ENCODE data around the gene AKR1D1.
A peak's percentile ranks its signal among the peaks of the same experiment; 100 is the strongest.

The AKR1D1 gene

DNA sequence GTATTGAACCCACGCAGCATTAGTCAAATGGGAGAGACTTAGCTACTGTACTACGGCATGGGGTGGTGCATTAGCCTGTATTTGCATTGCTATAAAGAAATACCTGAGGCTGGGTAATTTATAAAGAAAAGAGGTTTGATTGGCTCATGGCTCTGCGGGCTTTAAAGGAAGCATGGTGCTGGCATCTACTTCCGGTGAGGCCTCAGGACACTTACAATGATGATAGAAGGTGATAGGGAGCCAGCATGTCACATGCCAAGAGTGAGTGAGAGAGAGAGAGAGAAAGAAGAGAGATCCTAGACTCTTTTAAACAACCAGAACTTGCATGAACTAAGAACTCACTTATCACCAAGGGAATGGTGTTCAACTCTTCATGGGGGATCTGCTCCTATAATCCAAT is 47.1 kb upstream of the AKR1D1 start:
- POLR2A ChIA-PET: no interaction called here
- CTCF ChIA-PET: interaction anchor here (0.6 to 1.0 kb wide), 2 partner anchors 14 to 26 kb away, joined by 5 to 6 read pairs; no protein-coding TSS in a partner anchor
- Histone ChIP-seq H3K27ac (ENCODE audit: extremely low read depth, low read depth, low read length) (no peak overlapping the region), H3K4me1 (ENCODE audit: control insufficient read depth, insufficient read depth, low read length) (no peaks in the 10 kb centered on the region), H3K36me3 (ENCODE audit: control insufficient read depth in 2 of 2, insufficient read depth in 1 of 2, low read length in 2 of 2) (no peaks in the 10 kb centered on the region), H3K9me3 (ENCODE audit: control insufficient read depth, insufficient read depth, low read depth, low read length) (no peaks in the 10 kb centered on the region), H3K4me3 (ENCODE audit: low read depth, low read length) (no peak overlapping the region)
- TF ChIP-seq, protein P1, sequence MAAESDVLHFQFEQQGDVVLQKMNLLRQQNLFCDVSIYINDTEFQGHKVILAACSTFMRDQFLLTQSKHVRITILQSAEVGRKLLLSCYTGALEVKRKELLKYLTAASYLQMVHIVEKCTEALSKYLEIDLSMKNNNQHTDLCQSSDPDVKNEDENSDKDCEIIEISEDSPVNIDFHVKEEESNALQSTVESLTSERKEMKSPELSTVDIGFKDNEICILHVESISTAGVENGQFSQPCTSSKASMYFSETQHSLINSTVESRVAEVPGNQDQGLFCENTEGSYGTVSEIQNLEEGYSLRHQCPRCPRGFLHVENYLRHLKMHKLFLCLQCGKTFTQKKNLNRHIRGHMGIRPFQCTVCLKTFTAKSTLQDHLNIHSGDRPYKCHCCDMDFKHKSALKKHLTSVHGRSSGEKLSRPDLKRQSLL (tag by site-specific recombination; IDR thresholded peaks at IDR 0.05): no peak
- TF ChIP-seq, protein P2, sequence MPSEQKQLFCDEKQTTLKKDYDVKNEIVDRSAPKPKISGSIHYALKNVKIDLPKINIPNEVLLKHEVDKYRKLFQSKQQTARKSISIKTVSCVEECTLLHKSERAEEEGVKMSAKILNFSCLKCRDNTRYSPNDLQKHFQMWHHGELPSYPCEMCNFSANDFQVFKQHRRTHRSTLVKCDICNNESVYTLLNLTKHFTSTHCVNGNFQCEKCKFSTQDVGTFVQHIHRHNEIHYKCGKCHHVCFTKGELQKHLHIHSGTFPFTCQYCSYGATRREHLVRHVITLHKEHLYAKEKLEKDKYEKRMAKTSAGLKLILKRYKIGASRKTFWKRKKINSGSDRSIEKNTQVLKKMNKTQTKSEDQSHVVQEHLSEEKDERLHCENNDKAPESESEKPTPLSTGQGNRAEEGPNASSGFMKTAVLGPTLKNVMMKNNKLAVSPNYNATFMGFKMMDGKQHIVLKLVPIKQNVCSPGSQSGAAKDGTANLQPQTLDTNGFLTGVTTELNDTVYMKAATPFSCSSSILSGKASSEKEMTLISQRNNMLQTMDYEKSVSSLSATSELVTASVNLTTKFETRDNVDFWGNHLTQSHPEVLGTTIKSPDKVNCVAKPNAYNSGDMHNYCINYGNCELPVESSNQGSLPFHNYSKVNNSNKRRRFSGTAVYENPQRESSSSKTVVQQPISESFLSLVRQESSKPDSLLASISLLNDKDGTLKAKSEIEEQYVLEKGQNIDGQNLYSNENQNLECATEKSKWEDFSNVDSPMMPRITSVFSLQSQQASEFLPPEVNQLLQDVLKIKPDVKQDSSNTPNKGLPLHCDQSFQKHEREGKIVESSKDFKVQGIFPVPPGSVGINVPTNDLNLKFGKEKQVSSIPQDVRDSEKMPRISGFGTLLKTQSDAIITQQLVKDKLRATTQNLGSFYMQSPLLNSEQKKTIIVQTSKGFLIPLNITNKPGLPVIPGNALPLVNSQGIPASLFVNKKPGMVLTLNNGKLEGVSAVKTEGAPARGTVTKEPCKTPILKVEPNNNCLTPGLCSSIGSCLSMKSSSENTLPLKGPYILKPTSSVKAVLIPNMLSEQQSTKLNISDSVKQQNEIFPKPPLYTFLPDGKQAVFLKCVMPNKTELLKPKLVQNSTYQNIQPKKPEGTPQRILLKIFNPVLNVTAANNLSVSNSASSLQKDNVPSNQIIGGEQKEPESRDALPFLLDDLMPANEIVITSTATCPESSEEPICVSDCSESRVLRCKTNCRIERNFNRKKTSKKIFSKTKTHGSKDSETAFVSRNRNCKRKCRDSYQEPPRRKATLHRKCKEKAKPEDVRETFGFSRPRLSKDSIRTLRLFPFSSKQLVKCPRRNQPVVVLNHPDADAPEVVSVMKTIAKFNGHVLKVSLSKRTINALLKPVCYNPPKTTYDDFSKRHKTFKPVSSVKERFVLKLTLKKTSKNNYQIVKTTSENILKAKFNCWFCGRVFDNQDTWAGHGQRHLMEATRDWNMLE (tag by site-specific recombination; conservative IDR thresholded peaks at IDR 0.05; ENCODE audit: low read depth): no peak
- TF ChIP-seq ZNF292 (tag by site-specific recombination; IDR thresholded peaks at IDR 0.05; ENCODE audit: borderline replicate concordance, low read depth) (no peak), EGR2 (tag by site-specific recombination; IDR thresholded peaks at IDR 0.05; ENCODE audit: low read depth) (no peak), ZNF311 (tag by site-specific recombination; IDR thresholded peaks at IDR 0.05; ENCODE audit: borderline replicate concordance) (no peak), ZNF558 (tag by site-specific recombination; IDR thresholded peaks at IDR 0.05) (no peak), MZF1 (tag by site-specific recombination; IDR thresholded peaks at IDR 0.05; ENCODE audit: borderline replicate concordance) (no peak), ZNF114 (tag by site-specific recombination; IDR thresholded peaks at IDR 0.05) (no peak)

DNA sequence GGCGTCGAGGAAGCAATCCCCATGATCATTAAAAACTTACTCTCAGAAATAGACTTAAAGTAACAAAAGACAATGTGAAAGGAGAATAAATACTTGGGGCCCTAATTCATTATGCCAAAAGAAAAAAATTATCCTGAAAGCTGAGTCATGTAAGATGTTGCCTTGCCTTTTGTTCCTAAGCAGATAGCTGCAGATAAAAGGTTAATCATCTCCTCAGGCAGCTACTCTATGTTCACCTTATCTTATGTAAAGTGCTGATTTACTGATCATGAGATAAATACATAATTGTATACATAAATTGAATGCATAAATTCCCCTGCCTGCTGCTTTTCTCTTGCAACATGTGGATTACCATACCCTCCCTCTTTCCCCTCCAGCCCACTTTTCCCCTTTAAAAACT is 46.3 kb upstream of the AKR1D1 start:
- Histone ChIP-seq H3K36me3 (ENCODE audit: control insufficient read depth in 2 of 2, insufficient read depth in 1 of 2, low read length in 2 of 2) (no peaks in the 10 kb centered on the region), H3K27ac (ENCODE audit: extremely low read depth, low read depth, low read length) (no peak overlapping the region), H3K4me3 (ENCODE audit: low read depth, low read length) (no peak overlapping the region), H3K4me1 (ENCODE audit: control insufficient read depth, insufficient read depth, low read length) (no peaks in the 10 kb centered on the region), H3K9me3 (ENCODE audit: control insufficient read depth, insufficient read depth, low read depth, low read length) (no peaks in the 10 kb centered on the region)
- POLR2A ChIA-PET: no interaction called here
- TF ChIP-seq TCF7L2 (IDR thresholded peaks at IDR 0.05; ENCODE audit: borderline replicate concordance, low read depth, low read length): 0 out of 2 replicates have a peak, but pooled peaks have one; percentile 29
- TF ChIP-seq, protein P3, sequence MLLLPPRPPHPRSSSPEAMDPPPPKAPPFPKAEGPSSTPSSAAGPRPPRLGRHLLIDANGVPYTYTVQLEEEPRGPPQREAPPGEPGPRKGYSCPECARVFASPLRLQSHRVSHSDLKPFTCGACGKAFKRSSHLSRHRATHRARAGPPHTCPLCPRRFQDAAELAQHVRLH (tag by site-specific recombination; IDR thresholded peaks at IDR 0.05): no peak
- TF ChIP-seq ZNF521 (tag by site-specific recombination; IDR thresholded peaks at IDR 0.05): no peak
- TF ChIP-seq RBAK (tag by site-specific recombination; IDR thresholded peaks at IDR 0.05): no peak
- no peak for TF ChIP-seq ZNF792 (tag by site-specific recombination; IDR thresholded peaks at IDR 0.05)
- TF ChIP-seq, protein P4, sequence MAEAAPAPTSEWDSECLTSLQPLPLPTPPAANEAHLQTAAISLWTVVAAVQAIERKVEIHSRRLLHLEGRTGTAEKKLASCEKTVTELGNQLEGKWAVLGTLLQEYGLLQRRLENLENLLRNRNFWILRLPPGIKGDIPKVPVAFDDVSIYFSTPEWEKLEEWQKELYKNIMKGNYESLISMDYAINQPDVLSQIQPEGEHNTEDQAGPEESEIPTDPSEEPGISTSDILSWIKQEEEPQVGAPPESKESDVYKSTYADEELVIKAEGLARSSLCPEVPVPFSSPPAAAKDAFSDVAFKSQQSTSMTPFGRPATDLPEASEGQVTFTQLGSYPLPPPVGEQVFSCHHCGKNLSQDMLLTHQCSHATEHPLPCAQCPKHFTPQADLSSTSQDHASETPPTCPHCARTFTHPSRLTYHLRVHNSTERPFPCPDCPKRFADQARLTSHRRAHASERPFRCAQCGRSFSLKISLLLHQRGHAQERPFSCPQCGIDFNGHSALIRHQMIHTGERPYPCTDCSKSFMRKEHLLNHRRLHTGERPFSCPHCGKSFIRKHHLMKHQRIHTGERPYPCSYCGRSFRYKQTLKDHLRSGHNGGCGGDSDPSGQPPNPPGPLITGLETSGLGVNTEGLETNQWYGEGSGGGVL (tag by site-specific recombination; IDR thresholded peaks at IDR 0.05): peak; percentile 17; the same call in 1 of the 2 replicates
- CTCF ChIA-PET: no interaction called here

Measured in HEK293 (cell line).